ENCODE results near the gene CHML.

- no peak for TF ChIP-seq CTCF (IDR thresholded peaks at IDR 0.05)
- no peak for TF ChIP-seq EZH2phosphoT487 (IDR thresholded peaks at IDR 0.05)
- TF ChIP-seq EZH2 (IDR thresholded peaks at IDR 0.05) = no peak
Measured at GRCh38 chr1:241630476-241630875, 9.7 kb downstream of the CHML start.
